H9 (cell line): ENCODE measurements around the gene SGCD. TPM values are rescaled to one million over a fixed set of nuclear protein-coding genes. Genes with fewer than 3 reads are reported as not detected.

Experiments
- DNase-seq: peaks from one replicate; pipeline ENCODE4 v3.0.0-alpha.2; 2017
- H2AFZ ChIP-seq: one replicate; pipeline ENCODE4 v1.6.1; 2013; ENCODE audit warnings: mild to moderate bottlenecking, low read length, control low read depth, moderate library complexity
- H2AK5ac ChIP-seq: 2 replicates; pipeline ENCODE4 v1.6.1; 2013; ENCODE audit warnings: low read length, control low read depth, mixed read lengths; ENCODE audit not compliant: insufficient read length
- H2BK120ac ChIP-seq: one replicate; pipeline ENCODE4 v1.6.1; 2013; ENCODE audit warnings: low read depth, mild to moderate bottlenecking, low read length, control low read depth, inconsistent platforms; ENCODE audit not compliant: poor library complexity, severe bottlenecking
- H2BK12ac ChIP-seq: 2 replicates; pipeline ENCODE4 v1.6.1; 2013; ENCODE audit warnings: low read length, control low read depth, mixed read lengths, low read depth; ENCODE audit not compliant: insufficient read length
- H2BK15ac ChIP-seq: 2 replicates; pipeline ENCODE4 v1.6.1; 2013; ENCODE audit warnings: low read depth, low read length, control low read depth
- H2BK20ac ChIP-seq: one replicate; pipeline ENCODE4 v1.6.1; 2013; ENCODE audit warnings: low read depth, mild to moderate bottlenecking, low read length, control low read depth, inconsistent platforms; ENCODE audit not compliant: poor library complexity, severe bottlenecking
- H2BK5ac ChIP-seq: 2 replicates; pipeline ENCODE4 v1.6.1; 2013; ENCODE audit warnings: low read length, control low read depth, mixed read lengths; ENCODE audit not compliant: insufficient read length
- H3K14ac ChIP-seq: 2 replicates; pipeline ENCODE4 v1.6.1; 2013; ENCODE audit warnings: low read length, control low read depth; ENCODE audit not compliant: insufficient read depth
- H3K18ac ChIP-seq: 2 replicates; pipeline ENCODE4 v1.6.1; 2013; ENCODE audit warnings: low read depth, mild to moderate bottlenecking, mixed read lengths, low read length, control low read depth; ENCODE audit not compliant: insufficient read length
- H3K23ac ChIP-seq: 2 replicates; pipeline ENCODE4 v1.6.1; 2013; ENCODE audit warnings: low read length, control low read depth, mixed read lengths, low read depth; ENCODE audit not compliant: insufficient read length
- H3K23me2 ChIP-seq: 2 replicates; pipeline ENCODE4 v1.6.1; 2013; ENCODE audit warnings: low read depth, mild to moderate bottlenecking, mixed read lengths, low read length, control low read depth; ENCODE audit not compliant: insufficient read length, poor library complexity, severe bottlenecking
- H3K27ac ChIP-seq: 2 replicates; pipeline ENCODE4 v1.5.1; 2013; ENCODE audit warnings: low read length, control low read depth, mixed read lengths, low read depth; ENCODE audit not compliant: insufficient read length
- H3K27me3 ChIP-seq: 2 replicates; pipeline ENCODE4 v1.6.1; 2013; ENCODE audit warnings: low read length, control low read depth, inconsistent platforms; ENCODE audit not compliant: insufficient read depth
- H3K4ac ChIP-seq: 2 replicates; pipeline ENCODE4 v1.6.1; 2013; ENCODE audit warnings: low read depth, mild to moderate bottlenecking, control low read depth, inconsistent platforms, low read length, moderate library complexity
- H3K4me1 ChIP-seq: 2 replicates; pipeline ENCODE4 v1.6.1; 2013; ENCODE audit warnings: low read length, control low read depth, inconsistent platforms; ENCODE audit not compliant: insufficient read depth
- H3K4me2 ChIP-seq: 2 replicates; pipeline ENCODE4 v1.6.1; 2013; ENCODE audit warnings: low read length, control low read depth, mixed read lengths; ENCODE audit not compliant: insufficient read length, insufficient read depth
- H3K56ac ChIP-seq: 2 replicates; pipeline ENCODE4 v1.6.1; 2013; ENCODE audit warnings: low read depth, mild to moderate bottlenecking, mixed read lengths, low read length, control low read depth; ENCODE audit not compliant: insufficient read length
- H3K79me1 ChIP-seq: 2 replicates; pipeline ENCODE4 v1.6.1; 2013; ENCODE audit warnings: low read depth, mild to moderate bottlenecking, moderate library complexity, low read length, control low read depth, inconsistent platforms; ENCODE audit not compliant: insufficient read depth, poor library complexity, severe bottlenecking
- H3K79me2 ChIP-seq: 2 replicates; pipeline ENCODE4 v1.6.1; 2013; ENCODE audit warnings: low read length, control low read depth, inconsistent platforms; ENCODE audit not compliant: insufficient read depth
- H3K9ac ChIP-seq: 2 replicates; pipeline ENCODE4 v1.6.1; 2013; ENCODE audit warnings: low read length, control low read depth, mixed read lengths; ENCODE audit not compliant: insufficient read length; ENCODE audit errors: extremely low read depth
- H3K9me3 ChIP-seq: one replicate; pipeline ENCODE4 v1.6.1; 2013; ENCODE audit warnings: low read depth, low read length, inconsistent platforms; ENCODE audit not compliant: control insufficient read depth
- H3T11ph ChIP-seq: one replicate; pipeline ENCODE4 v1.6.1; 2013; ENCODE audit warnings: mild to moderate bottlenecking, low read length, control low read depth, inconsistent platforms
- H4K20me1 ChIP-seq: one replicate; pipeline ENCODE4 v1.6.1; 2013; ENCODE audit not compliant: control insufficient read depth, insufficient read length, insufficient read depth
- H4K5ac ChIP-seq: 2 replicates; pipeline ENCODE4 v1.6.1; 2013; ENCODE audit warnings: low read depth, mild to moderate bottlenecking, mixed read lengths, low read length, control low read depth; ENCODE audit not compliant: insufficient read length
- H4K8ac ChIP-seq: replicated peaks from 2 replicates; pipeline ENCODE4 v1.6.1; 2013; ENCODE audit warnings: low read length, control low read depth, mixed read lengths, low read depth; ENCODE audit not compliant: insufficient read length
- H4K91ac ChIP-seq: 2 replicates; pipeline ENCODE4 v1.6.1; 2013; ENCODE audit warnings: low read depth, mild to moderate bottlenecking, moderate library complexity, mixed read lengths, low read length, control low read depth; ENCODE audit not compliant: insufficient read length
- H3K27ac Mint-ChIP-seq, 3 experiments: 2 replicates in 2 of 3; 3 replicates in 1 of 3; pipeline ENCODE4 v1.8.0; 2020 to 2021; ENCODE audit warnings: mixed read lengths in 3 of 3, mild to moderate bottlenecking in 1 of 3, moderate library complexity in 1 of 3
- H3K27me3 Mint-ChIP-seq: 2 replicates; pipeline ENCODE4 v1.8.0; 2021; ENCODE audit warnings: low read depth, mild to moderate bottlenecking, moderate library complexity, mixed read lengths
- H3K36me3 Mint-ChIP-seq, 3 experiments: 2 replicates in 2 of 3; 3 replicates in 1 of 3; pipeline ENCODE4 v1.8.0; 2020 to 2021; ENCODE audit warnings: low read depth in 3 of 3, mixed read lengths in 3 of 3; ENCODE audit not compliant: insufficient read depth in 1 of 3
- H3K4me1 Mint-ChIP-seq, 2 experiments: 2 replicates each; pipeline ENCODE4 v1.8.0; 2020; ENCODE audit warnings: mixed read lengths in 2 of 2
- H3K4me3 Mint-ChIP-seq, 2 experiments: 2 replicates in 1 of 2; 3 replicates in 1 of 2; pipeline ENCODE4 v1.8.0; 2020 to 2021; ENCODE audit warnings: mild to moderate bottlenecking in 2 of 2, mixed read lengths in 2 of 2, moderate library complexity in 1 of 2
- H3K9me3 Mint-ChIP-seq, 2 experiments: 2 replicates in 1 of 2; 3 replicates in 1 of 2; pipeline ENCODE4 v1.8.0; 2020; ENCODE audit warnings: mild to moderate bottlenecking in 2 of 2, mixed read lengths in 2 of 2, moderate library complexity in 1 of 2
- WGBS: extraction: QIAGEN DNeasy Blood & Tissue Kit; methylation state at CpG from one replicate; pipeline ENCODE4 v1.1.7; 2013; ENCODE audit warnings: missing lambda C conversion rate, low lambda C conversion rate, mixed read lengths; ENCODE audit not compliant: insufficient read length; ENCODE audit errors: extremely low coverage; 5-methylcytosine and 5-hydroxymethylcytosine counted together
- total RNA-seq: library from RNA; stranded (reverse); gene quantifications from 2 replicates; pipeline ENCODE4 v1.2.1, GENCODE V29; 2021
- TF ChIP-seq, protein P1 (sequence below): fragments of 200-600 bp; sonication (generic); conservative IDR thresholded peaks from 3 replicates; pipeline ENCODE4 v1.8.0; 2021; ENCODE audit warnings: antibody characterized with exemption, mild to moderate bottlenecking

The SGCD gene
- total RNA-seq, 1 experiment from 2014 or later = 0.11 TPM

DNA sequence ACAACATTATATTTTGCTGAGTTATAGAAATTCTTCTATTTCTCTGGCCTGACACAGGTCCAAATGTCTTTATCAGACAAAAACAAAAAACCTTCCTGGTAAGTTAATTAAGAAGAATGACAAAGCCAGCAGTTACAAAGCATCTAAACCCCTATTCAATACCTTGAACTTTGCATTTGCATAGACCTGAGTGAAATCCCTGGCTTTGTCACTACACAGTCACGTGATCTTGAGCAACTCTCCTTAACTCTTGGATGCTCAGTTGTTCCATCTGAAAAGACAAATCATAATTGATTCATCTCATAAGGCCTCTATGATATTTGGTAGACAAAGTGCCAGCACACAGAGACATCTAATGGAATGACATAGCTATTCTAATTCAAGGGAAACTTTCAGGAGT, 356.5 kb downstream of the SGCD start:
- no peaks in the 10 kb centered on the region for H3K23me2 ChIP-seq
- H3K56ac ChIP-seq = no peak overlapping the region
- Mint-ChIP-seq H3K9me3 (no peaks in the 10 kb centered on the region), H3K36me3 (no peaks in the 10 kb centered on the region), H3K27me3 (no peaks in the 10 kb centered on the region; the same call in 1 of the 2 replicates), H3K27ac (peak overlapping the region in 1 of 3 experiments; percentile 83; a peak in 1 of 7 replicates), H3K4me3 (no peak overlapping the region), H3K4me1 (peaks cover 48 to 61% of the 10 kb centered on the region in 2 experiments)
- no peak overlapping the region for H2BK20ac ChIP-seq
- no peak overlapping the region for H2BK120ac ChIP-seq
- H4K5ac ChIP-seq = no peak overlapping the region
- no peak overlapping the region for H4K91ac ChIP-seq
- no peak overlapping the region for H4K8ac ChIP-seq
- no peak overlapping the region for H2BK12ac ChIP-seq
- no peak overlapping the region for H2BK15ac ChIP-seq
- no peaks in the 10 kb centered on the region for H3K27me3 ChIP-seq
- no peaks in the 10 kb centered on the region for H3K9me3 ChIP-seq
- H3K4ac ChIP-seq = no peak overlapping the region
- DNase-seq = no peak
- H3K4me1 ChIP-seq = no peaks in the 10 kb centered on the region; the same call in 1 of the 2 replicates
- no peak overlapping the region for H3T11ph ChIP-seq
- no peak overlapping the region for H3K27ac ChIP-seq
- H2AFZ ChIP-seq = no peak overlapping the region
- WGBS = no CpG with 5 or more reads among the region's 1 CpG
- no peak overlapping the region for H3K23ac ChIP-seq
- no peak overlapping the region for H3K14ac ChIP-seq
- H2AK5ac ChIP-seq = no peak overlapping the region
- H3K79me1 ChIP-seq = no peaks in the 10 kb centered on the region
- H2BK5ac ChIP-seq = no peak overlapping the region
- TF ChIP-seq, protein P1, sequence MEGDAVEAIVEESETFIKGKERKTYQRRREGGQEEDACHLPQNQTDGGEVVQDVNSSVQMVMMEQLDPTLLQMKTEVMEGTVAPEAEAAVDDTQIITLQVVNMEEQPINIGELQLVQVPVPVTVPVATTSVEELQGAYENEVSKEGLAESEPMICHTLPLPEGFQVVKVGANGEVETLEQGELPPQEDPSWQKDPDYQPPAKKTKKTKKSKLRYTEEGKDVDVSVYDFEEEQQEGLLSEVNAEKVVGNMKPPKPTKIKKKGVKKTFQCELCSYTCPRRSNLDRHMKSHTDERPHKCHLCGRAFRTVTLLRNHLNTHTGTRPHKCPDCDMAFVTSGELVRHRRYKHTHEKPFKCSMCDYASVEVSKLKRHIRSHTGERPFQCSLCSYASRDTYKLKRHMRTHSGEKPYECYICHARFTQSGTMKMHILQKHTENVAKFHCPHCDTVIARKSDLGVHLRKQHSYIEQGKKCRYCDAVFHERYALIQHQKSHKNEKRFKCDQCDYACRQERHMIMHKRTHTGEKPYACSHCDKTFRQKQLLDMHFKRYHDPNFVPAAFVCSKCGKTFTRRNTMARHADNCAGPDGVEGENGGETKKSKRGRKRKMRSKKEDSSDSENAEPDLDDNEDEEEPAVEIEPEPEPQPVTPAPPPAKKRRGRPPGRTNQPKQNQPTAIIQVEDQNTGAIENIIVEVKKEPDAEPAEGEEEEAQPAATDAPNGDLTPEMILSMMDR = no peak
- H3K18ac ChIP-seq = no peak overlapping the region
- no peak overlapping the region for H3K9ac ChIP-seq
- no peak overlapping the region for H3K4me2 ChIP-seq
- H3K79me2 ChIP-seq = no peaks in the 10 kb centered on the region
- H4K20me1 ChIP-seq = no peaks in the 10 kb centered on the region
